Kidney (tissue), 14 donors: ENCODE measurements around the gene IDH3B. TPM values are rescaled to one million over a fixed set of nuclear protein-coding genes. Genes with fewer than 3 reads are reported as not detected.

Experiments used
- DNase-seq, 5 donors: peaks; one replicate each; pipeline ENCODE4 v3.0.0-alpha.2; 2013 to 2020
- FAIRE-seq: peaks from 2 replicates; lab custom pipeline; 2012; peaks lifted over from hg19 to GRCh38; lab: Jason Lieb, UNC
- H3K27ac ChIP-seq, 2 donors: one replicate each; pipeline ENCODE4 v1.7.0; 2013; ENCODE audit warnings: low read depth in 2 of 2, low read length in 2 of 2, inconsistent platforms in 1 of 2
- H3K27me3 ChIP-seq: one replicate; pipeline ENCODE4 v1.7.1; 2013; ENCODE audit warnings: low read length, inconsistent platforms; ENCODE audit not compliant: control insufficient read depth, insufficient read depth
- H3K36me3 ChIP-seq, 3 donors: one replicate each; pipeline versions ENCODE4 v1.7.0 to v1.7.1; 2013; ENCODE audit warnings: low read length in 3 of 3, control low read depth in 1 of 3, inconsistent platforms in 1 of 3; ENCODE audit not compliant: insufficient read depth in 3 of 3, control insufficient read depth in 2 of 3
- H3K4me1 ChIP-seq, 3 donors: one replicate each; pipeline versions ENCODE4 v1.7.0 to v1.7.1; 2013; ENCODE audit warnings: low read length in 3 of 3, inconsistent platforms in 1 of 3, low read depth in 1 of 3; ENCODE audit not compliant: control insufficient read depth in 2 of 3, insufficient read depth in 2 of 3
- H3K4me3 ChIP-seq, 3 donors: one replicate each; pipeline versions ENCODE4 v1.7.0 to v1.8.1; 2013; ENCODE audit warnings: low read length in 3 of 3, control low read depth in 1 of 3, inconsistent platforms in 1 of 3
- H3K9ac ChIP-seq, 3 donors: one replicate each; pipeline versions ENCODE4 v1.7.0 to v1.7.1; 2013; ENCODE audit warnings: low read length in 3 of 3, control low read depth in 1 of 3, inconsistent platforms in 1 of 3
- H3K9me3 ChIP-seq, 3 donors: one replicate each; pipeline versions ENCODE4 v1.7.0 to v1.7.1; 2013; ENCODE audit warnings: low read length in 3 of 3, control low read depth in 1 of 3, inconsistent platforms in 1 of 3; ENCODE audit not compliant: control insufficient read depth in 2 of 3, insufficient read depth in 1 of 3
- intact Hi-C: fragments of 100-400 bp; cut with DNase I; formaldehyde crosslinking; loops from one replicate; pipeline ENCODE4 v1.11.1; 2022
- polyA plus RNA-seq: library from polyadenylated mRNA; stranded (reverse); fragments of 350-450 nt; fragmentation: Illumina TruSeq; extraction: RNeasy Lipid Tissue Mini Kit (QIAGEN cat#74804); gene quantifications from one replicate; pipeline ENCODE4 v1.2.3, GENCODE V29; 2014; ENCODE audit warnings: low read depth, low replicate concordance; ENCODE audit not compliant: insufficient read depth
- total RNA-seq: library from RNA; stranded (reverse); fragmentation: NEBNext Ultra II Directional; extraction: Animal tissue kit (Norgen Biotek cat#: 25700); gene quantifications from one replicate; pipeline ENCODE4 v1.2.1, GENCODE V29; 2021
- TF ChIP-seq, protein P1 (sequence below): IDR thresholded peaks from 3 replicates; pipeline ENCODE4 v1.5.1; 2012; ENCODE audit warnings: mild to moderate bottlenecking, moderate library complexity, borderline replicate concordance; ENCODE audit not compliant: insufficient read depth; ENCODE audit errors: extremely low read depth
- donor health status: control.
- donor health status: control.
- donor health status: control.
- donor health status: control.
- donor health status: control.
- donor health status: DM: yes; HTN: yes; CAD: no.
- donor health status: Normal renal cell carcinoma (clear cell type).

The IDH3B gene
- total and polyA plus RNA-seq, 2 donors from 2014 or later, result 77.3 to 134 TPM

- TF ChIP-seq, protein P1, sequence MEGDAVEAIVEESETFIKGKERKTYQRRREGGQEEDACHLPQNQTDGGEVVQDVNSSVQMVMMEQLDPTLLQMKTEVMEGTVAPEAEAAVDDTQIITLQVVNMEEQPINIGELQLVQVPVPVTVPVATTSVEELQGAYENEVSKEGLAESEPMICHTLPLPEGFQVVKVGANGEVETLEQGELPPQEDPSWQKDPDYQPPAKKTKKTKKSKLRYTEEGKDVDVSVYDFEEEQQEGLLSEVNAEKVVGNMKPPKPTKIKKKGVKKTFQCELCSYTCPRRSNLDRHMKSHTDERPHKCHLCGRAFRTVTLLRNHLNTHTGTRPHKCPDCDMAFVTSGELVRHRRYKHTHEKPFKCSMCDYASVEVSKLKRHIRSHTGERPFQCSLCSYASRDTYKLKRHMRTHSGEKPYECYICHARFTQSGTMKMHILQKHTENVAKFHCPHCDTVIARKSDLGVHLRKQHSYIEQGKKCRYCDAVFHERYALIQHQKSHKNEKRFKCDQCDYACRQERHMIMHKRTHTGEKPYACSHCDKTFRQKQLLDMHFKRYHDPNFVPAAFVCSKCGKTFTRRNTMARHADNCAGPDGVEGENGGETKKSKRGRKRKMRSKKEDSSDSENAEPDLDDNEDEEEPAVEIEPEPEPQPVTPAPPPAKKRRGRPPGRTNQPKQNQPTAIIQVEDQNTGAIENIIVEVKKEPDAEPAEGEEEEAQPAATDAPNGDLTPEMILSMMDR, result no peak
- no peaks in the 10 kb centered on the region for H3K27me3 ChIP-seq
- H3K4me1 ChIP-seq, result no peaks in the 10 kb centered on the region
- H3K27ac ChIP-seq, result no peak overlapping the region
- DNase-seq (no peak), FAIRE-seq (no peak)
- H3K9ac ChIP-seq, result no peak overlapping the region
- no peaks in the 10 kb centered on the region for H3K36me3 ChIP-seq
- H3K4me3 ChIP-seq, result no peak overlapping the region
- intact Hi-C loops, result no loop called here
- no peaks in the 10 kb centered on the region for H3K9me3 ChIP-seq
These were observed 8.0 kb upstream of the IDH3B start for GRCh38 chr20:2671977-2672376.

DNA sequence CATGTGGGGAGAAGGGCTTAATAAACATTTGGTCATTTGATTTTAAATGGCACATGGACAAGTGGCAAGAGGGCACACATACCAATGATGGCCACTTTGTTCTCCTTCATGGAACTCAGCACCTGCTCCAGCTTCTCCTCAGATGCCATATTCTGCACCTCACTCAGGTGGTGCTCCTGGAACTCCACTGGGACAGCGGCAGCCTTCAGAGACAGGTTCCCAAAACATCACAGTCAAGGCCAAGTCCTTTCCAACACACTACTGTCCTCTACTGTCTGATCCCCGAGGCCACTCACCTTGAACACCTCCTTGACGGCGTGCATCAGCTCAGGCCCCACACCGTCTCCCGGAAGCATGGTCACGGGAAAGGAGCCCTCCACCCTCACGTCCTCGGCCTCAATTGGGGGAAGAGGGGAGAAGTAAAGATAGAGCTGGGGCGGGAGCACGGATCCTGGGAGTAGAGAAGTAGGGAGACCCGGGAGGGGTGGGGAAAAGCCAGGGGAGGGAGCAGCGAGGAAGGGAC lies 591 bp downstream of the IDH3B start:
- FAIRE-seq (no peak), DNase-seq (no peak)
- peak overlapping the region in 1 of 2 donors; percentile 59 for H3K27ac ChIP-seq
- no peaks in the 10 kb centered on the region for H3K9me3 ChIP-seq
- H3K9ac ChIP-seq, result peak overlapping the region; percentile 74 to 99 (median 95)
- H3K27me3 ChIP-seq, result no peaks in the 10 kb centered on the region
- intact Hi-C loops, result no loop called here
- peaks cover 0 to 5% (median 2%) of the 10 kb centered on the region in 3 donors for H3K4me1 ChIP-seq
- TF ChIP-seq, protein P1, result no peak
- H3K36me3 ChIP-seq, result peaks cover 5 to 38% (median 18%) of the 10 kb centered on the region in 3 donors
- H3K4me3 ChIP-seq, result peak overlapping the region; percentile 95 to 97 (median 96)

DNA sequence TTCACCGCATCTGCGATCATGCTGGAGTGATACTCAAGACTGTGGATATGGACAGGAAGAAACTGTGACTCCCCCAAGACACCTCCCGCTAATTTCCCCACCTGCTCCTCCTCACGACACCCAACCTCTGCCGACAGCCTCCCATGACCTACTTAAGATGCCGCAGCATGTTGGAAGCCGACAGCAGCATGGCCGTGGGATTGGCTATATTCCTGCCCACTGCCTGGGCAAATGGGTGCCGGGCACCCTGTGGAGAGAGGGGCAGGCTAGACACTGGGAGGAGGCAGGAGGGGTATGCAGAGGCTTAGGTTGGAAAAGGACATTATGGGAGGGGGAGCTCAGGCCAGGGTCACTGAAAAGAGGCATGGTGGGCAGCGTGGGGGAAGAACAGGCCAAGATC lies 4.5 kb downstream of the IDH3B start:
- intact Hi-C loops, result no loop called here
- no peak for FAIRE-seq
- H3K4me3 ChIP-seq, result no peak overlapping the region
- peaks cover 26 to 76% (median 45%) of the 10 kb centered on the region in 3 donors for H3K36me3 ChIP-seq
- H3K4me1 ChIP-seq, result peaks cover 0 to 5% (median 2%) of the 10 kb centered on the region in 3 donors
- H3K9ac ChIP-seq, result no peak overlapping the region
- TF ChIP-seq, protein P1, result no peak
- no peak for DNase-seq
- no peaks in the 10 kb centered on the region for H3K27me3 ChIP-seq
- H3K27ac ChIP-seq, result no peak overlapping the region
- H3K9me3 ChIP-seq, result no peaks in the 10 kb centered on the region
